Osteocyte (in vitro differentiated cells): Measurements from ENCODE around the gene FAM227A. TPM values are rescaled to one million over a fixed set of nuclear protein-coding genes. Genes with fewer than 3 reads are reported as not detected.

Source experiments
- DNase-seq: peaks from one replicate; pipeline ENCODE4 v3.0.0; 2021; ENCODE audit warnings: mixed read lengths; ENCODE audit not compliant: unreplicated experiment; ENCODE audit errors: extremely low spot score
- H3K27ac Mint-ChIP-seq: one replicate; pipeline ENCODE4 v1.8.0; 2021; ENCODE audit warnings: mild to moderate bottlenecking, mixed read lengths; ENCODE audit not compliant: unreplicated experiment
- H3K27me3 Mint-ChIP-seq: one replicate; pipeline ENCODE4 v1.8.0; 2021; ENCODE audit warnings: mixed read lengths; ENCODE audit not compliant: unreplicated experiment
- H3K36me3 Mint-ChIP-seq: one replicate; pipeline ENCODE4 v1.8.0; 2021; ENCODE audit warnings: mixed read lengths; ENCODE audit not compliant: unreplicated experiment
- H3K4me1 Mint-ChIP-seq: one replicate; pipeline ENCODE4 v1.8.0; 2021; ENCODE audit warnings: mixed read lengths; ENCODE audit not compliant: unreplicated experiment
- H3K4me3 Mint-ChIP-seq: one replicate; pipeline ENCODE4 v1.8.0; 2021; ENCODE audit warnings: mild to moderate bottlenecking, moderate library complexity, mixed read lengths; ENCODE audit not compliant: unreplicated experiment
- H3K9me3 Mint-ChIP-seq: one replicate; pipeline ENCODE4 v1.8.0; 2021; ENCODE audit warnings: mixed read lengths; ENCODE audit not compliant: unreplicated experiment
- CTCF ChIP-seq: fragments of 200-600 bp; sonication (generic); IDR thresholded peaks from 2 replicates; pipeline ENCODE4 v1.5.0; 2021; ENCODE audit warnings: antibody characterized with exemption, mild to moderate bottlenecking, moderate library complexity
- long read RNA-seq: library from polyadenylated mRNA; unstranded; transcript quantifications from one replicate; pipeline ENCODE4 v2.0.0, GENCODE V29; 2021
- total RNA-seq: library from RNA; stranded (reverse); gene quantifications from 2 replicates; pipeline ENCODE4 v1.2.1, GENCODE V29; 2021

The FAM227A gene
- total RNA-seq = 2.7 and 3.5 TPM in 2 replicates
- long read RNA-seq, partial matches to known transcripts = 0 of 5 reads
- long read RNA-seq, other reads (novel, unspliced or antisense) = 5 of 5 reads

GRCh38 chr22:38656256-38657044, at the start of gene FAM227A, which contains the start of gene CBY1:
Gene FAM227A, minus strand, starts transcription at chr22:38656392. Its CDS starts 6,224 bp downstream, at chr22:38650168.
Gene CBY1, plus strand, starts transcription at chr22:38656638. Its CDS starts 11,417 bp downstream, at chr22:38668055.
- Mint-ChIP-seq H3K4me3 (peak within 1 kb of the TSS; percentile 90), H3K4me1 (peaks cover 13% of the 10 kb centered on the region), H3K36me3 (no peaks in the 10 kb centered on the region), H3K9me3 (no peaks in the 10 kb centered on the region), H3K27me3 (no peaks in the 10 kb centered on the region), H3K27ac (peak within 1 kb of the TSS; percentile 99)
- no peak for TF ChIP-seq CTCF
- DNase-seq = peak; percentile 95

GRCh38 chr22:38705235-38706100, 49.3 kb upstream of the FAM227A start, which contains the start of gene GTPBP1:
Gene GTPBP1, plus strand, starts transcription at chr22:38705944. Its CDS starts 12 bp downstream, at chr22:38705956.
- peak; percentile 14 for TF ChIP-seq CTCF
- Mint-ChIP-seq H3K27ac (peak within 1 kb of the TSS; percentile 94), H3K4me3 (peak within 1 kb of the TSS; percentile 91), H3K9me3 (no peaks in the 10 kb centered on the region), H3K36me3 (no peaks in the 10 kb centered on the region), H3K4me1 (peaks cover 45% of the 10 kb centered on the region), H3K27me3 (no peaks in the 10 kb centered on the region)
- peak; percentile 99 for DNase-seq

GRCh38 chr22:38704654-38705234, 48.6 kb upstream of the FAM227A start:
- Mint-ChIP-seq H3K27me3 (no peaks in the 10 kb centered on the region), H3K4me1 (peaks cover 46% of the 10 kb centered on the region), H3K36me3 (no peaks in the 10 kb centered on the region), H3K4me3 (peak overlapping the region; percentile 75), H3K9me3 (no peaks in the 10 kb centered on the region), H3K27ac (peak overlapping the region; percentile 94)
- no peak for DNase-seq
- no peak for TF ChIP-seq CTCF

- Mint-ChIP-seq H3K4me3 (peak within 1 kb of the TSS; percentile 91), H3K4me1 (peaks cover 55% of the 10 kb centered on the region), H3K36me3 (peaks cover 1% of the 10 kb centered on the region), H3K27me3 (no peaks in the 10 kb centered on the region), H3K9me3 (no peaks in the 10 kb centered on the region), H3K27ac (peak within 1 kb of the TSS; percentile 97)
- no peak for TF ChIP-seq CTCF
- DNase-seq = peak; percentile 97
Measured at GRCh38 chr22:38700789-38701628, 44.8 kb upstream of the FAM227A start, which contains the start of gene JOSD1. Gene JOSD1, minus strand, starts transcription at chr22:38700943. Its CDS starts 956 bp downstream, at chr22:38699987.
